C4-2B (cell line): ENCODE data around the gene POU2AF1.

Experiments used
- H3K27ac ChIP-seq: fragments of 450-650 bp; 2 replicates; pipeline ENCODE4 v1.5.1; 2017
- CTCF ChIP-seq: fragments of 450-650 bp; conservative IDR thresholded peaks from 2 replicates; pipeline ENCODE4 v1.5.1; 2017; ENCODE audit warnings: mild to moderate bottlenecking
- ZFX ChIP-seq: fragments of 450-650 bp; IDR thresholded peaks from 2 replicates; pipeline ENCODE4 v1.6.1; 2017

Gene POU2AF1

GRCh38 chr11:111306321-111306720, 72.8 kb downstream of the POU2AF1 start:
- TF ChIP-seq CTCF, result no peak
- TF ChIP-seq ZFX, result no peak
- H3K27ac ChIP-seq, result peak overlapping the region; percentile 26; the same call in 1 of the 2 replicates

GRCh38 chr11:111305876-111306275, 73.2 kb downstream of the POU2AF1 start:
- peak; percentile 49 for TF ChIP-seq CTCF
- TF ChIP-seq ZFX, result no peak
- H3K27ac ChIP-seq, result peak overlapping the region; percentile 26; the same call in 1 of the 2 replicates

GRCh38 chr11:111305162-111305802, 73.8 kb downstream of the POU2AF1 start:
- TF ChIP-seq CTCF (no peak), ZFX (no peak)
- H3K27ac ChIP-seq, result peak overlapping the region; percentile 23; the same call in 1 of the 2 replicates

- no peak overlapping the region for H3K27ac ChIP-seq
Measured at GRCh38 chr11:111303461-111303860, 75.6 kb downstream of the POU2AF1 start.

GRCh38 chr11:111302298-111302697, 76.8 kb downstream of the POU2AF1 start:
- TF ChIP-seq CTCF, result no peak
- no peak for TF ChIP-seq ZFX

More at GRCh38 chr11:111303461-111303860, 75.6 kb downstream of the POU2AF1 start:
- TF ChIP-seq ZFX, result no peak
- no peak for TF ChIP-seq CTCF

More at GRCh38 chr11:111302298-111302697, 76.8 kb downstream of the POU2AF1 start:
- H3K27ac ChIP-seq, result peak overlapping the region; percentile 27; the same call in 1 of the 2 replicates
